Stimulated activated CD8-positive, alpha-beta memory T cell treated with anti-CD3 and anti-CD28 coated beads, Interleukin-4, amount 100 ng/mL, for 1 hour (primary cell): ENCODE measurements around the gene TMPRSS3.
"Not testable (repeated sequence)": the region's sequence is repeated elsewhere in the genome, so short reads cannot be mapped to it uniquely, and the experiment has no call there.

Source experiments
- DNase-seq, 2 donors: peaks; one replicate each; pipeline ENCODE4 v3.0.0-alpha.2; 2020; ENCODE audit warnings: low read depth in 2 of 2, low spot score in 1 of 2

The TMPRSS3 gene

DNA sequence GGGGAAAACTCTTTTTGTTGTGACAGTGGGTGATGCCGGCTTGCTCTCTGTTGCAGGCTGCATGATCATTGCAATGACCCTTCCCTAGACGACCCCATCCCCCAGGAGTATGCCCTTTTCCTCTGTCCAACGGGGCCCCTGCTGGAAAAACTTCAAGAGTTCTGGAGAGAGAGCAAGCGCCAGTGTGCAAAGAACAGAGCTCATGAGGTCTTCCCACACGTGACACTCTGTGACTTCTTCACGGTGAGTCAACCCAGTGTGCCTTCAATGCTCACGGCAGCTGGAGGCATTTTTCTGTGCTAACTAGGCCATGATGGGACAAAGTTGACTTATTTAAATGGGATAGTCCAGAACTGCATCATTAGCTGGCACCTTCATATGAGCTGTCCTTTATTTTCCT lies 13.5 kb upstream of the TMPRSS3 start:
- no peak for DNase-seq

DNA sequence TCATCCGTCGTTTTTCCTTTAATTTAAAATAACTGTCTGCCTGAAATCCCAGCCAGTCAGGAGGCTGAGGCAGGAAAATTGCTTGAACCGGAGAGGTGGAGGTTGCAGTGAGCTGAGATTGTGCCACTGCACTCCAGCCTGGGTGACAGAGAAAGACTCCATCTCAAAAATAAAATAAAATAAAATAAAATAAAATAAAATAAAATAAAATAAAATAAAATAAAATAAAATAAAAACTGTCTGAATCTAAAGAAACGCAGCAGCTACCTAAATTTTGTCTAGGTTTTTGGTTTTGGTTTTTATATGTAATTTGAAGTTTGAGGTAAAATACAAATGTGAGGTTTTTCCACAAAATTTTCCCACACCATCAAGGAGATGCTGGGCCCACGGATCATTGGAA lies 12.9 kb upstream of the TMPRSS3 start:
- DNase-seq, result not testable (repeated sequence)

DNA sequence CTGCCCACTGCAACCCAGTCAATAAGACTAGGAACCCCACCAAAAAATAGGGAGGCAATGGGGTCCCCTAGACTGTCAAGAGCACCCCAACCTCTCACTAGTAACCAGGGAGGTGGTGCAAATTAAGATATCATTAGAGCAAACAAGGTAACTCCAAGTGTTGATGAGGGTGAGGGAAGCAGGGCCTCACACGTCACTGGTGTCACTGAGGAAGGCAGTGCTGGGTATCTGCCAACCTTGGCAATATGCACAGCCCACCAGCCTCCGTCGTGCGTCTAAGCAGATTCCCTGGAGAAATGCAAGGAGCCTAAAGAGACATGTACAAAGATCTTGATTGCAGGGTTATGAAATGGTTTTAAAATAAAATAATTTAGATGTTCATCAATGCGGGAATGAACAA lies 11.6 kb upstream of the TMPRSS3 start:
- no peak for DNase-seq

DNA sequence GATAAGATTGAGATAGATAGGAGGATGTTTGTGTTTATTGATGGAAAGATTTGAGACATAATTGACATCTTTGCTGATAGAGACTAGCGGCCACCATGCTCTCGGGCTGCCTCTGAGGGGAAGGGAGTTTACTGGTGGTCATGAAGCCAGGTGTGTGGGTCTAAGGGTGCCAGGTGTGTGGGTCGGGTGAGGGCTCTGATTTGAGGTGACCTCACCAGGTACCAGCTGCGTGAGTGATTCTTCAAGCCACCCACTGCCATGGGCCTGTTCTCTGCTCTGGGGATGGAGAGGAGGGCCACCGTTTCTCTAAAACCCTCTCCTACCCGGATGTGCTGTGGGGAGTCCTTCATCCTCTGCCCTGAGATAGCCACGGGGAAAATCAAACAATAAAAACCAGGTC lies 11.0 kb upstream of the TMPRSS3 start:
- DNase-seq, result no peak

DNA sequence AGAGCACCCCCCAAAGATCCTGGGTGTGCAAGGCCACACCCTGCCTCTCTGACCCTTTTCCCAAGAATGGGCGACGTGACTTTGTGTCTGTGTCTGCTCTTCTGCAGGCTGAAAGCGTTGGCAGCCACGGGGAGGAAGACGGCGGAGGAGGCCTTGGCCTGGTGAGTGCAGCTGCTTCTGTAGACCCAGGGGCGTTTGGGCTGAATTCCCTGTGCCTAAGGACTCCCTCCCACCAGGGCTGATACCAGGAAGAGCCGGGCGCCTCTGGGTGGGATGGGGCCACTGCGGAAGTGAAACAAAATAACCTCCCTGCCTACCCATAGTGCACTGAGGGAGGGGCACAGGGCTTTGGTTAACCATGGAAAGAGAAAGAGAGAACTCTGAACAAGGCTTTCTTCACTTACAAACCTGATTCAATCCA lies 10.4 kb upstream of the TMPRSS3 start:
- DNase-seq, result no peak

DNA sequence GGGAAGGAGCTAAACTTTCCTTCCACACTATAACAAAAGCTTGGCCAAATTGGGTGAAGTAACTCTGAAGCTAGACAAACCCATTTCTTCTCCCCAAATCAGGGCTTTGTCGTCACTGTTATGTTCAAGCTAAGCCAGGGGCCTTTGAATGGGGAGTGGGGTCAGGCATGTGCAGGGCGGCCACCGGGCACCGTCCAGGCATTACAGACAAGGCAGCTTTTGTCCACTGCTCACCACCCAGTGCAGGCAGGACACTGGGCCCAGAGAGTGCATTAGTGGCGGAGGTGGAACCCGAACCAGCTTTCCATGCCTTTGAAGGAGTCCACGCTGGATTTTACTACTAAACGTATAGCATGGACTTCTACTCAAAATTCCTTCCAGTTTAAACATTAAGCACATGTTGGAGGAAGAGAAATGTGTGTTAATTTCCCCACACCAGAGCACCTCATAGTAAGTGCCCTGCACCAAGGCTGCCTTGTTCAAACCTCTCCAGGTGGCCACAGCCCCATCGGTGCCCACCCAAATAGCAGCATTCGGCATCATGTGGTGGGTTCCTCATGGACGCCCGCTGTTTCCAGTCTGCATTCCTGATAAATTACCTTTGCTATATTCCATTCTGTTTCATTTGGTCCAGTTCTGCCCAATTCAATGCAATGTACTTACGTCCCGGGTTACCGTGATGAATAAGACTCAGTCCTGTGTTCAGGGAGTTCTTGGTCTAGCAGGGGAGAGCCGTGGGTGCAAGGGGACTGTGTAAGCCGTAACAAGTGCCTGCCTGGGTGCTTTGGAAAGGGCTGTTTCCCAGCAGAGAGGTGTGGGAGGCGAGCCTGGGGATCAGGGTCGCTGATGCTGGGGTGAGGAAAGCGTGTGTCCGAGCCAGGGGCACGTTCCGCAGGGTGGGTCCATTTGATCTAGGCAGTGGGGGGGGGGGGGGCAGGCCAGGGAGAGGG lies 9.5 kb upstream of the TMPRSS3 start:
- no peak for DNase-seq

DNA sequence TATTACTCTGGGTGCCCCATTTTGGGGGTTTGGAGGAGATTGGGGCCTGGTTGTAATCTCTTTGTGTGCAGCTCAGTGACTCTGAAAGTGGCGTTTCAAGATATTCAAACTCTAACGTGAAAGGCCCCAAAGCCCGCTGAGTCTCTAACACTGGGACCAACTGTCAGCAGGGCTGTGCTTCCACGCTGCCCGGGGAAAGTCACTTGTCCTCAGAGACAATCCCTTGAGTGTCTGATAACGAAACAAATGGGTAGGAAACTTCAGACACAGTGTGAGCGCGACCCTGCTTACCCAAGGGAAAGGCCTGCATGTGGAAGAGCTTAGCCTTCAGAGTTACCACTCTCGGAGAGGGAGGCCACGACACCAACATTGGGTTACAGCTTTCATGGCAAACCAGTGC lies 8.7 kb upstream of the TMPRSS3 start:
- no peak for DNase-seq

DNA sequence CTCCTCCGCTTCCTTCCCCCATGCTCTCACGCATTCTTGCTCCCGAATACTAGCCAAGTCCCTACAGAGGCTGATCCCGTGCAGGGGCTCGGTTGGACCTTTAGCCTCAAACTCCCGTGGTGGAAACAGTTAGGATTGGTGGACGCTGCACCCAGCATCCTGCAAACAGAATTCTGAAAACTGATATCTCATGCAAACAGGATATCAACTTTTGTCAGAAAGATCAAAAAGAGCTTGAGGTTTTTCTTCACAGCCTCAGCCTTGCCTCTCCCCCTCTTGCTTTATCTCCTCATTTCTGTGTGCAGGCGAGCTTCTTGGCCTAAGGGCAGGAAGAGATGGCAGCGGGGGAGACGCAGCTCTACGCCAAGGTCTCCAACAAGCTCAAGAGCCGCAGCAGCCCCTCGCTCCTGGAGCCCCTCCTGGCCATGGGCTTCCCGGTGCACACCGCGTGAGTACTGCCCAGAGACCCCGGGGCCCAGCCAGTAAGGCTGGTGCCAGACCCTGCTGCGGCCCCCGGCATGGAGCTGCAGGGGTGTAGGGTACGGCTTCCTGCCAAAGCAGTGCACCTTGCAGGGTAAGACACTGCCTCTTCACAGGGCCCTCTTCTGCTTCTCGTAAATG lies 7.9 kb upstream of the TMPRSS3 start, which contains the start of gene UBASH3A:
UBASH3A (plus strand) TSS at position 292 of the 621 bp plus-strand sequence; CDS start at position 336, 44 bp downstream.
- DNase-seq, result no peak

DNA sequence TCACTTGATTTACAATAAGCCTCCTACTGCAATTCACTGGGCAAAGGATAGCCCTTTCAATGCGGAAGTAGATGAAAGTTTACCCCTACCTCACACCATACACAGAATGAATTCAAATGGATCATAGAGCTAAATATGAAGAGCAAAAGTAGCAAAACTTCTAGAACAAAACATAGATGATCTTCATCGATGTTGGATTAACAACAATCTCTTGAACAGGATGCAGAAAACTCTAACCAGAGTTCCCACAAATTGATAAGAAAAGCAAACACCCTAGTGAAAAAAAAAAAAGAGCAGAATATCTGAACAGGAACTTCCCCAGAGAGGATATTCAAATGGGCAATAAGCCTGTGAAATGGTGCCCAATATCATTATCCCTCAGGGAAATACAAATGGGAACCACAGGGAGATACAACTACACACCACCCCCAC lies 6.0 kb upstream of the TMPRSS3 start:
- DNase-seq, result no peak

DNA sequence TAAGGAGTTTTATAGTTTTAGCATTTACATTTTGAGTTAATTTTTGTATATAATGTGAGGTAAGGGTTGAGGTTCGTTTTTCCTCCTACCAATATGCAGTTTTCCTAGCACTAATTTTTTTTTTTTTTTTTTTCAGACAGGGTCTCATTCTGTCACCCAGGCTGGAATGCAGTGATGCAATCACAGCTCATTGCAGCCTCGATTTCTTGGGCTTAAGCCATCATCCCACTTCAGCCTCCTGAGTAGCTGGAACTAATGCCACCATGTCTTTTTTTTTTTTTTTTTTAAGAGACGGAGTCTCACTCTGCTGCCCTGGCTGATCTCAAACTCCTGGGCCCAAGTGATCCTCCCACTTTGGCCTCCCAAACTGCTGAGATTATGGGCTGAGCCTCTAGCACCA lies 5.3 kb upstream of the TMPRSS3 start:
- DNase-seq, result no peak

DNA sequence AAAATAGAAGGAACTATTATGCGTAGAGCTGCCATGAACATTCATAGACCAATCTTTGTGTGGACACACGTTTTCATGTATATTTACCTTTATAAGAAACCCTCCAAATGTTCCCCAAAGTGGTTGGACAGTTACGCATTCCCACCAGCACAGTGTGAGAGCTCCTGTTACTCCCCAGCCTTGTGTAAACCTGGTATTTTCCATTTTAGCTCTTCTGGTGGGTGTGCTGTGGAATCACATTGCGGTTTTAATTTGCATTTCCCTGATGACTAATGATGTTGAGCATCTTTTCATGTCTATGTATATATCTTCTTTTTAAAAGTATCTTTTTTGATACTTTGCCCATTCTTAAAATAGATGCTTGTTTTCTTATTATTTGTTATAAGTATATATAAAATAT lies 4.7 kb upstream of the TMPRSS3 start:
- no peak for DNase-seq

DNA sequence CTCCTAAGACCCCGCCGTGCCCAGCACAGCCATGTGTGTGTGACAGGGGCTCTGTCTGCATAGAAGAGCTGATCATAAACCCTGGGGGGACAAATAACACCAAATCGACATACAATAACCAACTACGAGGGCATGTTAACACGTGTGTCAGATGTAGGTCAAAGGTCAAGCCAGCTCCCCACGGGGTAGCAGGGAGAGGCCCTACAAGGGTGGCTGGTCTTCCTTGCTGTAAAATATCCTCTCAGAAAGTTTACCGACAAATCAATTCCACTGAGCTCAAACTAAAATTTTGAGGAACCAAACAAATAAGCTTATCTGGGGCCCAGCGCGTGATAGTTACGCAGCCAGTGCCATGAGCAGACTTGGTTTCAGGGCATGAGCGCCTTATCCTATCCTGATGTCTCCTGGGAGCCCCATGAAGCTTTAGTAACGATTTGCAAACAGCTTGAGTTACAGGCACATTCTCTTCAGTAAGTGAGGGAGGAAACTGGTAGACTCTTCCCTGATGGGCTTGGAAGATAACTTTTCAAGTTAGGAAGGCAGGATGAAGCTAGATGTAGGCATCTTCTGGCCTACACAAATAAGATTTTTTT lies 2.7 kb upstream of the TMPRSS3 start:
- no peak for DNase-seq

DNA sequence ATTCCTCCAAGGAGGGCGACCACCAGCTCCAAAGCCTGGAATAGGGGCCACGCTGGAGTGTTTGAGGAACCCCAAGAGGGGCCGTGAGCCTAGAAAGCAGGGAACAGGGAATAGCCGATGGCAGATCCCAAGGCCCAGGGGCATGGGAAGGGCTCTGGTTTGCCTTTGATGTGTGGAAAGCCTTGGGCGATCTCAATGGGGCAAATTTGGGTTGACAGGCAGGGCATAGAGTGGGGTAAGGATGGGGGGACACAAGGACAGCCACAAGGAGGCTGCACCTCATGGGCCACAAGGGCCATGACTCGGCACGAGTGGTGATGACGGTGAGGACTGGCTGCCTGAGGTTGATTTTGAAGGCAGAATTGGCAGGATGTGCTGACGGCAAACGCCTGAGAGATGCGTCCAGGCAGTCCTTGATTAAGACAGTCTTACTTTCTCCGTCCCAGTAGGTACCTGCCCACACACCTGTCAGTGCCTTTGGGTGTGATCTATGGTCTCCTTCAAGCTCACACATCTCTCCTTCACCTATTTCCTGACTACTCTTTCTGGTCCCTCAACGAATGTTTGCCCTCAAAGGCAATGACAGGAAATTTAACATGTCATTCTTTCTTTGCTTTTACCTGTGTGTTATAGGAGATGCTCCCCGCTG lies 2.0 kb upstream of the TMPRSS3 start:
- no peak for DNase-seq

DNA sequence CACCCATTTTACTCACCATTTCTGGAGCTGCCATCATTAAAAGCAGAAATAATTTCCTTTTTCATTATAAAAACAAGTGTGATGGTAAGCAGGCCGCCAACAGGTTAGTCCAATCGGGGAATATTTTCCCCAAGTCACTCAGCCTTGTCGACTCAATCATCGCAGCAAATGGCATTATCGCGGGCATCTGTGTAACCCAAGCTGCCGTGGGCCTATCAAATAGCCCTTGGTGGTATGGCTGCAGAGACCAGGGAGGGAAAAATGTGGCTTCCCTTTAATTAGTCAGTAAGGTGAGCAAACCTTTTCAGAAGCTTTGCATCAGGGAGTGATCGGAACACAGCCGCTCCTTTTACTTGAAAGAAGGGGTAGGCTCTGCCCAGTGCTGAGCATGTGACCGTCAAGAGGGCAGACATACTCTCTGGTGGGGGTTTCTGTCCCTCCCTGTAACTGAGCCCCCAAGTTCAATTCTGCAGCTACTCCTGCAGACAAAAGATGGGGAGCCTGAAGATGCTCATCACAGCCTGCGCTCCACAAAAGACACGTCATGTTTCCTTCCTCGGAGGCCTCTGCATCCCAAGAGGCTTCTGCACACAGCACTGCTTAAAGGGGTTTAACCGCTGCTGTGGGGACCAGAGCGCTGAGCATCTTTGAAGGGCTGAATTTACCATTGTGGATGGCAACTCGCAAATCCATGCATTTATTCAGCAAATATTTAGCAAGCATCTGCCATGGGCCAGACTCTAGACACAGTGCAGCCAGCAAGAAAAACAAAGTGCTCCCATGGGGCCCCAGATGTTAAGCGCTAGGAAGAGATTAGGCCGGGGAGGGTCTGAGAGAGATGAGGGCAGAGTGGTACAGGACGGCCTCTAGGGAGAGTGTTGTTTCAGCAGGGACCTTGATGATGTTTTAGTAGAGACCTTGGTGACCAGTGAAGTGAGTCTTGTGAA lies 1.2 kb upstream of the TMPRSS3 start:
- no peak for DNase-seq

DNA sequence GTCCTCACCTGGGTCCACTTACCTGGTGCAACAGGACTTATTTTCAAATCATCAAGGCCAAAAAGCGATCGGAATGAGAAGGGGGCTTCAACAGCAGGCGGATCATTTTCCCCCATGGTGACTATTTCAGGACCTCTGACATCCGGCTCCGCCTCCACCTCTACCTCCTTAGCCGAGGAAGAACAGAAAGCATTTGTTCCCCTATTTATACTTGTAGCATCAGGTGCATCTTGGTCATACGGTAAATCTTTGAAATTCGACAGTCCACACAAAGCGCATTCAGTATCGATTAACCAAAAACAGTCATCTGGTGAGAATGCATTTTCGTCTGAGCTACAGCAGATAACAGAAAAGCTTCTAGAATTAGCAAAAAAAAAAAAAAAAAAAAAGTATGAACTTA lies 550 bp downstream of the TMPRSS3 start:
- DNase-seq, result no peak

DNA sequence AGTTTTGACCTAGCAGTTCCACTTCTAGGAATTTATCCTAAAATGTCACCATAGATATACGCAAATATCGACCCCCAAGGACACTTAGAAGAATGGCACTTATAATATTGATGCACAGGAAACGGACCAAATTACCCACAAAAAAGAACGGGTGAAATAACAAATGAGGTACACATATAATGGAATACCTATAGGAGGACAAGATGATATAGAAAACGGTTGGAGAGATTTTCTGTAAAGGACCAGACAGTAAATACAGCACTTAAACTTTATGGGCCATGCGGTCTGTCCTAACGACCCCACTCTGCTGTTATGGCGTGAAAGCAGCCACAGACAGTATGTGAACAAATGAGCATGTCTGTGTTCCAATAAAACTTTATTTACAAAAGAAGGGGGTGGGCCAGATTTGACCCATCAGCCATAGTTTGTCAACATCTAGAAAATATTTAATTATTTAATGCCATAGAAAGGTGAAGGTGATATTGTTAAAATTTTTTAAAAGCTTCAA lies 2.4 kb downstream of the TMPRSS3 start:
- no peak for DNase-seq

DNA sequence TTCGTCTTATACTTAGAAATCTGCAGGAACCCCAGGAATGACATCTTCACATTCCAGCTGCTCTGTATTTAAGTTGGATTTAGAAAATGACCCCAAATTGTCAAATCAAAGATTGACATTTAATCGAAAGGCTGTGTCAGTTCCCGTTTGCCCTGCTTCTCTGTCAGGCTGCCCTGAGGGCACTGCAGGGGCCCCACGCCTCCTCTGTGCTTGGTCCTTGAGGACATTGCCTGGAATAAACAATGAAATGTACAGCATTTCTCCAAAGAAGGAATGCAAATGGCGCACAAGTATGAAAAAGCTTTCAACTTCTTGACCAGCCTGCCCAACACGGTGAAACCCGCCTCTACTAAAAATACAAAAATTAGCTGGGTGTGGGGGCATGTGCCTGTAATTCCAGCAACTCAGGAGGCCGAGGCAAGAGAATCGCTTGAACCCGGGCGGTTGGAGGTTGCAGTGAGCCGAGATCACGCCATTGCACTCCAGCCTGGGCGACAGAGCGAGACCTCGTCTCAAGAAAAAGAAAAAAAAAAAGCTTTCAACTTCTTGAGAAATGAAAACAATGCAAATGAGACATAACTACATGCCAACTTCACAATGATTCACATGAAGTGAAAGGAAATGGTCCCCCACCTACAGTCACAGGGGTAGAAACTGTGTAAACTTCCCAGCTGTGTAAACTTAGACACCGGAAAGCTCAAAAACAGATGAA lies 3.0 kb downstream of the TMPRSS3 start:
- no peak for DNase-seq

DNA sequence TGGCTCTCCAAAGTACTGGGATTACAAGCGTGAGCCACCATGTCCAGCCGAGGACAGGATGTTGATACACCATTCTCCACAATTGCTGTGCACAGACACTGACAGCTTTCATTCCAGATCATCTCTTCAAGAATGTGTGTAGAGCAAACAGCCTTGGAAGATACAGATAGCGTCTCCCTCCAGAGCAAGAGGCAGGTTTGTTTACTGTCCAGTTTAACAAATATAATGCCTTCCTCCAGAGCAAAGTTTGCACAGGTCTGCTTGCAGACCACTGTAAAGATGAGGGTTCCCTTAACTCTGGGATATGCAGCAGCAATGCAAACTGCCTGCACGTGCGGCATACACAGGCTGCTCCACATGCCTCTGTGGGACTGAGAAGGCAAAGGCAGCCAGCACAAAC lies 4.6 kb downstream of the TMPRSS3 start:
- DNase-seq, result no peak

DNA sequence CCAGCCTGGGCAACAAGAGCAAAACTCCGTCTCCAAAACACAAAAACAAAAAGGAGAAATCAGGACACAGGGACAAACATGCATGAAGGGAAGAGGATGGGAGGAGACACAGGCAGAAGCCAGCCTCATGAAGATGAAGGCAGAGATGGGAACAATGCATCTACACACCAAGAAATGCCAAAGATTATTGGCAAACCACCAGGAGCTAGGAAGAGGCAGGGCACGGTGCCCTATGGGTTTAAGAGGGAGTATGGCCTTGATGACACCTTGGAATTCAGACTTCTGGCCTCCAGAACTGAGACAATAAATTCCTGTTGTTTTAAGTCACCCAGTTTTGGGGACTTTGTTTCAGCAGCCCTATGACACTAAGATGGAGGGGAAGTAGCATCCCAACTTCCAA lies 5.2 kb downstream of the TMPRSS3 start:
- DNase-seq, result no peak

DNA sequence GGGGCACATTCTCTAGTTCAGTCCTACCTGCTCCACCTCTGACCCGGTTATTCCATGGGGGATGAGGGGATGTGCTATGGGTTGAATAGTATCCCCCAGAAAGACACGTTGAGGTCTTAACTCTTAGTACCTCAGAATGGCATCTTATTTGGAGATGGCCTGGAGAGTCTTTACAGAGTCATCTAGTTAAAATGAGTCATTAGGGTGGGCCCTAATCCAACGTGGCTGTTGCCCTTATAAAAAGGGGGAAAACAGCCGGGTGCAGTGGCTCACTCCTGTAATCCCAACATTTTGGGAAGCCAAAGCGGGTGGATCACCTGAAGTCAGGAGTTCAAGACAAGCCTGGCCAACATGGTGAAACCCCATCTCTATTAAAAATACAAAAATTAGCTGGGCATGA lies 5.7 kb downstream of the TMPRSS3 start:
- DNase-seq, result no peak
